Cardiac fibroblast (primary cell): ENCODE data around the gene CNTNAP2.

Experiments
- DNase-seq, 2 donors: peaks; one replicate each; pipeline versions ENCODE4 v3.0.0 to v3.0.0-alpha.2; 2010; ENCODE audit warnings: low read depth in 2 of 2
- H3K4me3 ChIP-seq, 2 donors: replicated peaks in 1 of 2; 1 replicate in 1 of 2; 2 replicates in 1 of 2; pipeline ENCODE4 v1.5.1; 2011; ENCODE audit warnings: low read depth in 2 of 2, low read length in 2 of 2, mild to moderate bottlenecking in 2 of 2, moderate library complexity in 1 of 2
- CTCF ChIP-seq: IDR thresholded peaks from one replicate; pipeline ENCODE4 v1.5.1; 2011; ENCODE audit warnings: low read depth, mild to moderate bottlenecking, low read length, inconsistent platforms

The CNTNAP2 gene

GRCh38 chr7:148434181-148434757, 2317.7 kb downstream of the CNTNAP2 start:
- H3K4me3 ChIP-seq: no peak overlapping the region
- no peak for DNase-seq
- TF ChIP-seq CTCF: no peak

- TF ChIP-seq CTCF: no peak
- H3K4me3 ChIP-seq: no peak overlapping the region
Measured at GRCh38 chr7:148434887-148435286, 2318.3 kb downstream of the CNTNAP2 start.

GRCh38 chr7:148435715-148436114, 2319.1 kb downstream of the CNTNAP2 start:
- TF ChIP-seq CTCF: no peak
- no peak overlapping the region for H3K4me3 ChIP-seq
- DNase-seq: no peak

More at GRCh38 chr7:148434887-148435286, 2318.3 kb downstream of the CNTNAP2 start:
- DNase-seq: no peak

- TF ChIP-seq CTCF: no peak
- no peak overlapping the region for H3K4me3 ChIP-seq
- no peak for DNase-seq
Measured at GRCh38 chr7:148436135-148436534, 2319.5 kb downstream of the CNTNAP2 start.

- H3K4me3 ChIP-seq: no peak overlapping the region
- DNase-seq: no peak
- TF ChIP-seq CTCF: no peak
Measured at GRCh38 chr7:148436571-148436970, 2320.0 kb downstream of the CNTNAP2 start.

- H3K4me3 ChIP-seq: no peak overlapping the region
- no peak for TF ChIP-seq CTCF
- DNase-seq: no peak
Measured at GRCh38 chr7:148437043-148437442, 2320.4 kb downstream of the CNTNAP2 start.

- H3K4me3 ChIP-seq: no peak overlapping the region
- no peak for TF ChIP-seq CTCF
- no peak for DNase-seq
Measured at GRCh38 chr7:148442141-148442655, 2325.6 kb downstream of the CNTNAP2 start.
